HepG2 (cell line): Measurements from ENCODE around the gene MEX3B. TPM values are rescaled to one million over a fixed set of nuclear protein-coding genes. Genes with fewer than 3 reads are reported as not detected.

Experiments used
- ATAC-seq: fragments of 200-7000 bp; cut with Tn5 transposase; 3 replicates; pipeline ENCODE4 v1.9.1; 2020; ENCODE audit warnings: mild to moderate bottlenecking, moderate library complexity
- BruUV-seq: library from RNA; stranded (reverse); fragments of 400-500 nt; replicated peaks from 2 replicates; lab custom pipeline; 2021; lab: Mats Ljungman, UMichigan
- CTCF ChIA-PET: fragments of 300-600 bp; formaldehyde crosslinking; extraction: SDS; loops from one replicate; lab custom pipeline; 2021; ENCODE audit warnings: low total read pairs, inconsistent platforms, low intra/inter-chr PET ratio; lab: Yijun Ruan, JAX
- POLR2A ChIA-PET: fragments of 350-600 bp; sonication (Branson Sonifier 250); formaldehyde crosslinking; loops from one replicate; lab custom pipeline; 2020; ENCODE audit warnings: antibody characterized with exemption, inconsistent platforms; lab: Yijun Ruan, JAX
- DNase-seq: peaks from one replicate; pipeline ENCODE4 v3.0.0-alpha.2; 2015; ENCODE audit warnings: low spot score
- FAIRE-seq: peaks from 3 replicates; lab custom pipeline; 2011; peaks lifted over from hg19 to GRCh38; lab: Jason Lieb, UNC
- H2AFZ ChIP-seq: one replicate; pipeline ENCODE4 v1.6.1; 2011; ENCODE audit warnings: low read length, inconsistent platforms
- H3K27ac ChIP-seq: fragments of 300-600 bp; 3 replicates; pipeline ENCODE4 v1.8.0; 2011; ENCODE audit warnings: mixed run types, mild to moderate bottlenecking, mixed read lengths, low read length, inconsistent platforms; ENCODE audit not compliant: insufficient read depth; ENCODE audit errors: extremely low read length
- H3K27me3 ChIP-seq, 2 experiments: fragments of 200-600 bp in 1 of 2; 2 replicates in 1 of 2; 3 replicates in 1 of 2; pipeline versions ENCODE4 v1.6.0 to v1.8.0; 2011; ENCODE audit warnings: low read length in 2 of 2, mild to moderate bottlenecking in 2 of 2, moderate library complexity in 2 of 2, inconsistent platforms in 1 of 2; ENCODE audit not compliant: insufficient read depth in 2 of 2, control insufficient read depth in 1 of 2
- H3K36me3 ChIP-seq, 2 experiments: fragments of 200-600 bp in 1 of 2; replicated peaks in 1 of 2; 2 replicates in 1 of 2; 3 replicates in 1 of 2; pipeline versions ENCODE4 v1.5.1 to v1.8.0; 2011; ENCODE audit warnings: low read length in 2 of 2, inconsistent platforms in 1 of 2; ENCODE audit not compliant: insufficient read depth in 2 of 2, control insufficient read depth in 1 of 2
- H3K4me1 ChIP-seq: 2 replicates; pipeline ENCODE4 v1.5.1; 2012; ENCODE audit warnings: low read length, inconsistent platforms; ENCODE audit not compliant: insufficient read depth
- H3K4me2 ChIP-seq: 2 replicates; pipeline ENCODE4 v1.6.0; 2011; ENCODE audit warnings: low read depth, low read length, inconsistent platforms
- H3K4me3 ChIP-seq, 3 experiments: fragments of 200-600 bp in 1 of 3; sonication (generic), shearing (Covaris generic) in 1 of 3; replicated peaks in 1 of 3; 2 replicates each; pipeline ENCODE4 v1.5.1; 2011 to 2016; ENCODE audit warnings: low read length in 3 of 3, inconsistent platforms in 2 of 3, low read depth in 2 of 3, mild to moderate bottlenecking in 2 of 3, control low read depth in 1 of 3, mixed read lengths in 1 of 3; ENCODE audit not compliant: insufficient read depth in 1 of 3
- H3K79me2 ChIP-seq: one replicate; pipeline ENCODE4 v1.6.1; 2011; ENCODE audit warnings: low read length, inconsistent platforms; ENCODE audit not compliant: insufficient read depth
- H3K9ac ChIP-seq: 2 replicates; pipeline ENCODE4 v1.6.0; 2011; ENCODE audit warnings: mild to moderate bottlenecking, low read depth, low read length, inconsistent platforms; ENCODE audit not compliant: insufficient read depth
- H3K9me3 ChIP-seq: 2 replicates; pipeline ENCODE4 v1.5.1; 2012; ENCODE audit warnings: mild to moderate bottlenecking, low read length
- H4K20me1 ChIP-seq: 2 replicates; pipeline ENCODE4 v1.6.0; 2011; ENCODE audit warnings: inconsistent platforms, mild to moderate bottlenecking, low read length, moderate library complexity; ENCODE audit not compliant: insufficient read depth
- RXRB ChIP-seq: IDR thresholded peaks from 2 replicates; pipeline ENCODE4 v1.6.1; 2016; ENCODE audit warnings: borderline replicate concordance, missing genetic modification reagents, missing compliant biosample characterization
- SATB2 ChIP-seq: sonication (generic); formaldehyde crosslinking; IDR thresholded peaks from 2 replicates; pipeline ENCODE4 v1.5.0; 2020; ENCODE audit warnings: missing genetic modification reagents
- SMAD9 ChIP-seq: sonication (generic); formaldehyde crosslinking; IDR thresholded peaks from 2 replicates; pipeline ENCODE4 v1.5.1; 2020; ENCODE audit warnings: mild to moderate bottlenecking, missing genetic modification reagents
- WGBS: methylation state at CpG from one replicate; pipeline ENCODE4 v1.1.6; 2017; ENCODE audit warnings: low lambda C conversion rate; 5-methylcytosine and 5-hydroxymethylcytosine counted together
- in situ Hi-C: cut with HindIII; loops from 2 replicates; pipeline ENCODE4 v1.10.0; 2017; ENCODE audit warnings: low pct_unique_long_range_greater_than_20kb; ENCODE audit not compliant: extremely low pct_ligation_motif_present
- intact Hi-C: fragments of 100-400 bp; cut with micrococcal nuclease; formaldehyde crosslinking; loops from one replicate; pipeline ENCODE4 v1.10.0; 2022; ENCODE audit not compliant: unreplicated experiment
- polyA plus RNA-seq, 8 experiments: library from polyadenylated mRNA; depleted of rRNA in 3 of 8; stranded (reverse) in 7 of 8; unstranded in 1 of 8; fragments of >200 nt; fragmentation: Illumina TruSeq in 4 of 8; extraction: Trizol in 4 of 8; gene quantifications; 2 replicates each; pipeline versions ENCODE4 v1.2.1 to v1.2.3, GENCODE V29; 2011 to 2016; ENCODE audit warnings: low read depth in 4 of 8, missing spikeins in 1 of 8, mixed read lengths in 1 of 8; ENCODE audit not compliant: insufficient read depth in 1 of 8
- total RNA-seq, 5 experiments: library from RNA; depleted of rRNA; stranded (reverse); fragments of >200 nt; fragmentation: Illumina TruSeq; extraction: Trizol; gene quantifications; 2 replicates each; pipeline ENCODE4 v1.2.3, GENCODE V29; 2016; ENCODE audit warnings: low read depth in 1 of 5
- TF ChIP-seq, protein P1 (sequence below): sonication (generic); formaldehyde crosslinking; IDR thresholded peaks from 2 replicates; pipeline ENCODE4 v1.5.0; 2020; ENCODE audit warnings: missing genetic modification reagents
- TF ChIP-seq, protein P2 (sequence below): sonication (generic); formaldehyde crosslinking; IDR thresholded peaks from 2 replicates; pipeline ENCODE4 v1.9.0; 2021; ENCODE audit warnings: missing genetic modification reagents, mild to moderate bottlenecking, borderline replicate concordance
- TF ChIP-seq, protein P3 (sequence below): sonication (generic); formaldehyde crosslinking; IDR thresholded peaks from 2 replicates; pipeline ENCODE4 v1.4.0; 2020; ENCODE audit warnings: missing genetic modification reagents
- TF ChIP-seq, protein P4 (sequence below): IDR thresholded peaks from 2 replicates; pipeline ENCODE4 v1.6.1; 2016; ENCODE audit warnings: missing genetic modification reagents, missing compliant biosample characterization

MEX3B gene
- total and polyA plus RNA-seq, 2 of the 13 experiments (the other 11 are each of a cell fraction or from before 2014, with no cell fraction given): 0.48 to 0.62 TPM

DNA sequence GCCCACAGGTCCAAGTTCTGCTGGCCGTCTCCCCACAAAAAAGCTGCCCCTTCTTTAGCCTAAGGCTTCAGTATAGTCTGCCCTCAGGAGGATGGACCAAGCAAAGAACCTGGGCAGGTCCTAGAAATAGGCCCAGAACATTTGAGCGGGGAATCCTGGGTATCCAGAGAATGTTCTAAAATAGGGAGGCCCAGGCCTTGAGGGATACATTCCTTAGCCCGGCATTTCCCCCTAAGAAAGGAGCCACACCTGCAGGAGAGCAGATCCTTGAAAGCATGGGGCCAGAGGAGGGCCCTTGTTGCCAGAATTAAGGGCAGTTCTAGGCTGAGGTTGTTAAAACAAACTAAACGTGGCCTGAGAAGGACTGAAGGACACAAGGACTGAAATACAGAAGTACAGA is 20.6 kb upstream of the MEX3B start:
- ATAC-seq: no peak
- Histone ChIP-seq H3K9ac (no peak overlapping the region), H3K4me3 (no peak overlapping the region), H3K9me3 (no peaks in the 10 kb centered on the region), H3K36me3 (no peaks in the 10 kb centered on the region), H2AFZ (no peak overlapping the region), H4K20me1 (no peaks in the 10 kb centered on the region), H3K4me1 (no peaks in the 10 kb centered on the region), H3K4me2 (no peak overlapping the region), H3K27ac (no peak overlapping the region), H3K79me2 (no peaks in the 10 kb centered on the region), H3K27me3 (peaks cover 2 to 29% of the 10 kb centered on the region in 2 experiments; a peak in 4 of 5 replicates)
- in situ Hi-C loops: no loop called here
- ChIA-PET POLR2A (no interaction called here), CTCF (no interaction called here)
- intact Hi-C loops: no loop called here
- WGBS: 21% methylated on average over 4 of the region's 4 CpGs
- no peak for FAIRE-seq
- no peak for DNase-seq
- BruUV-seq: no TSS peak
- no peak for TF ChIP-seq SATB2 (CRISPR knock-in tag)
- TF ChIP-seq, protein P1, sequence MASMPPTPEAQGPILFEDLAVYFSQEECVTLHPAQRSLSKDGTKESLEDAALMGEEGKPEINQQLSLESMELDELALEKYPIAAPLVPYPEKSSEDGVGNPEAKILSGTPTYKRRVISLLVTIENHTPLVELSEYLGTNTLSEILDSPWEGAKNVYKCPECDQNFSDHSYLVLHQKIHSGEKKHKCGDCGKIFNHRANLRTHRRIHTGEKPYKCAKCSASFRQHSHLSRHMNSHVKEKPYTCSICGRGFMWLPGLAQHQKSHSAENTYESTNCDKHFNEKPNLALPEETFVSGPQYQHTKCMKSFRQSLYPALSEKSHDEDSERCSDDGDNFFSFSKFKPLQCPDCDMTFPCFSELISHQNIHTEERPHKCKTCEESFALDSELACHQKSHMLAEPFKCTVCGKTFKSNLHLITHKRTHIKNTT (CRISPR knock-in tag): no peak
- TF ChIP-seq, protein P2, sequence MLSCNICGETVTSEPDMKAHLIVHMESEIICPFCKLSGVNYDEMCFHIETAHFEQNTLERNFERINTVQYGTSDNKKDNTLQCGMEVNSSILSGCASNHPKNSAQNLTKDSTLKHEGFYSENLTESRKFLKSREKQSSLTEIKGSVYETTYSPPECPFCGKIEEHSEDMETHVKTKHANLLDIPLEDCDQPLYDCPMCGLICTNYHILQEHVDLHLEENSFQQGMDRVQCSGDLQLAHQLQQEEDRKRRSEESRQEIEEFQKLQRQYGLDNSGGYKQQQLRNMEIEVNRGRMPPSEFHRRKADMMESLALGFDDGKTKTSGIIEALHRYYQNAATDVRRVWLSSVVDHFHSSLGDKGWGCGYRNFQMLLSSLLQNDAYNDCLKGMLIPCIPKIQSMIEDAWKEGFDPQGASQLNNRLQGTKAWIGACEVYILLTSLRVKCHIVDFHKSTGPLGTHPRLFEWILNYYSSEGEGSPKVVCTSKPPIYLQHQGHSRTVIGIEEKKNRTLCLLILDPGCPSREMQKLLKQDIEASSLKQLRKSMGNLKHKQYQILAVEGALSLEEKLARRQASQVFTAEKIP (CRISPR knock-in tag): no peak
- TF ChIP-seq RXRB: no peak
- TF ChIP-seq, protein P3, sequence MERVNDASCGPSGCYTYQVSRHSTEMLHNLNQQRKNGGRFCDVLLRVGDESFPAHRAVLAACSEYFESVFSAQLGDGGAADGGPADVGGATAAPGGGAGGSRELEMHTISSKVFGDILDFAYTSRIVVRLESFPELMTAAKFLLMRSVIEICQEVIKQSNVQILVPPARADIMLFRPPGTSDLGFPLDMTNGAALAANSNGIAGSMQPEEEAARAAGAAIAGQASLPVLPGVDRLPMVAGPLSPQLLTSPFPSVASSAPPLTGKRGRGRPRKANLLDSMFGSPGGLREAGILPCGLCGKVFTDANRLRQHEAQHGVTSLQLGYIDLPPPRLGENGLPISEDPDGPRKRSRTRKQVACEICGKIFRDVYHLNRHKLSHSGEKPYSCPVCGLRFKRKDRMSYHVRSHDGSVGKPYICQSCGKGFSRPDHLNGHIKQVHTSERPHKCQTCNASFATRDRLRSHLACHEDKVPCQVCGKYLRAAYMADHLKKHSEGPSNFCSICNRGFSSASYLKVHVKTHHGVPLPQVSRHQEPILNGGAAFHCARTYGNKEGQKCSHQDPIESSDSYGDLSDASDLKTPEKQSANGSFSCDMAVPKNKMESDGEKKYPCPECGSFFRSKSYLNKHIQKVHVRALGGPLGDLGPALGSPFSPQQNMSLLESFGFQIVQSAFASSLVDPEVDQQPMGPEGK (CRISPR knock-in tag): no peak
- TF ChIP-seq, protein P4, sequence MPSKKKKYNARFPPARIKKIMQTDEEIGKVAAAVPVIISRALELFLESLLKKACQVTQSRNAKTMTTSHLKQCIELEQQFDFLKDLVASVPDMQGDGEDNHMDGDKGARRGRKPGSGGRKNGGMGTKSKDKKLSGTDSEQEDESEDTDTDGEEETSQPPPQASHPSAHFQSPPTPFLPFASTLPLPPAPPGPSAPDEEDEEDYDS (CRISPR knock-in tag): no peak
- TF ChIP-seq SMAD9 (CRISPR knock-in tag): no peak
